ENCODE measurements around the gene TRIM22.
A peak's percentile ranks its signal among the peaks of the same experiment; 100 is the strongest.
"Not testable (repeated sequence)": the region's sequence is repeated elsewhere in the genome, so short reads cannot be mapped to it uniquely, and the experiment has no call there.

The TRIM22 gene

DNA sequence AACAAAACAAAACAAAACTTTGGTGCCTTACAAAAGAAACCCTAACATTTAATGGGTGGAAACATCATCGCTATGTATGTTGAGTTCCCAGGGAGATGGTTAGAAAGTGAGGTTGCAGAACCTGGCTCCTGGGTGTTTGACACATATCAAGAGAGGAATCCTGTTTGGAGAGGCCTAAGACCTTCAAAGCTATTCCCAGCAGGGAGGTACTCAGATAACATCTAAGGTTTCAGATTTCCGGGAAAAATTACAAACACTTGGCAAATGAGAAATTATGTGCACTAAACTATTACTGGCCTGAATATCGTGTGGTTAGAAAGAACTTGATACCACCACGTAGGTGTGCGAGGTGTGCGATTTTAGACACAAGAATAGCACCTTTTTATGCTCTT lies 23.2 kb upstream of the TRIM22 start:
- Histone ChIP-seq H3K4me1 (ENCODE audit: control insufficient read depth, insufficient read depth, low read length, poor library complexity, severe bottlenecking) (no peaks in the 10 kb centered on the region), H3K27me3 (replicated peaks; ENCODE audit: control insufficient read depth, insufficient read depth, low read length, poor library complexity, severe bottlenecking) (no peaks in the 10 kb centered on the region), H3K4me3 (ENCODE audit: insufficient read depth, low read depth, low read length, poor library complexity, severe bottlenecking) (no peak overlapping the region), H3K9me3 (ENCODE audit: control insufficient read depth, low read length) (no peaks in the 10 kb centered on the region), H3K36me3 (ENCODE audit: control insufficient read depth, insufficient read depth, low read length) (peaks cover 42% of the 10 kb centered on the region), H3K27ac (ENCODE audit: insufficient read depth, low read length, poor library complexity, severe bottlenecking) (no peak overlapping the region)
- no peak for DNase-seq

DNA sequence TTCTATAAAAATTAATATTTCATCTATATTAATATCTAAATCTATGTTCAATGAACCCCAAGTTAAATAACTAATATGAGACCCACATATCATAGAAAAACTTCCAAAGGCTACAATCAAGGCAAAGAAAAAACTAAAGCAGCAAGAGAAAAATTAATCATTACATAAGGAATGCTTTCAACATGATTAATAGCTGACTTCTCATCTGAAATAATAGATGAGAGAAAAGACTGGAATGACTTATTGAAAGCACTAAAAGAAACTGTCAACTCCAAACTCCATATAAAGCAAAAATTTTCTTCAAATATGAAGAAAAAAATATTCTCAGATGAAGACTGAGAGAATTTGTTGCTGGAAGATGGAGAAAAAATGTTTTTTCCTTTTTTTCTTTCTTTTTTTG lies 17.8 kb upstream of the TRIM22 start:
- H3K4me3 ChIP-seq (ENCODE audit: insufficient read depth, low read depth, low read length, poor library complexity, severe bottlenecking), result no peak overlapping the region
- peaks cover 18% of the 10 kb centered on the region for H3K36me3 ChIP-seq (ENCODE audit: control insufficient read depth, insufficient read depth, low read length)
- no peak for DNase-seq
- no peaks in the 10 kb centered on the region for H3K4me1 ChIP-seq (ENCODE audit: control insufficient read depth, insufficient read depth, low read length, poor library complexity, severe bottlenecking)
- H3K27me3 ChIP-seq (replicated peaks; ENCODE audit: control insufficient read depth, insufficient read depth, low read length, poor library complexity, severe bottlenecking), result no peaks in the 10 kb centered on the region
- H3K9me3 ChIP-seq (ENCODE audit: control insufficient read depth, low read length), result no peaks in the 10 kb centered on the region
- H3K27ac ChIP-seq (ENCODE audit: insufficient read depth, low read length, poor library complexity, severe bottlenecking), result no peak overlapping the region

DNA sequence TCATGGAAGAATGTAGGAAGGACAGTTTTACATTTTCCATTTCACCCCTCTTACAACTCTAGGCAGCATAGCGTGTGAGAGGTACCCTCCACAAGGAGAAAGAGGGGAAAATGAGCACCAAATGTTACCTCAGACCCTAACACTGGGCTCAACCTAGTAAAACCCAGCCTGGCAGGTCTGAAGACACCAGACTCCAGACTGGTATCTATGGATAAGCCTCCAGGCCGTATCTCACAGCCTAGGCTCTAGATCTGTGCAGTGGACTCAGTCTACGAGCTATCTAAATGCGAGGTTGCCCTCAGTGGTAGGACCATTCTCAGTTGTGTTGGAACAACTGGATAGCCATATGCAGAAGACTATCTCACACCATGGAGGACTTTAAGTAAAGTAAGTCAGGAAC lies 15.2 kb upstream of the TRIM22 start:
- Histone ChIP-seq H3K4me1 (ENCODE audit: control insufficient read depth, insufficient read depth, low read length, poor library complexity, severe bottlenecking) (no peaks in the 10 kb centered on the region), H3K27ac (ENCODE audit: insufficient read depth, low read length, poor library complexity, severe bottlenecking) (no peak overlapping the region), H3K9me3 (ENCODE audit: control insufficient read depth, low read length) (no peaks in the 10 kb centered on the region), H3K36me3 (ENCODE audit: control insufficient read depth, insufficient read depth, low read length) (peaks cover 28% of the 10 kb centered on the region), H3K27me3 (replicated peaks; ENCODE audit: control insufficient read depth, insufficient read depth, low read length, poor library complexity, severe bottlenecking) (no peaks in the 10 kb centered on the region), H3K4me3 (ENCODE audit: insufficient read depth, low read depth, low read length, poor library complexity, severe bottlenecking) (no peak overlapping the region)
- DNase-seq, result no peak

DNA sequence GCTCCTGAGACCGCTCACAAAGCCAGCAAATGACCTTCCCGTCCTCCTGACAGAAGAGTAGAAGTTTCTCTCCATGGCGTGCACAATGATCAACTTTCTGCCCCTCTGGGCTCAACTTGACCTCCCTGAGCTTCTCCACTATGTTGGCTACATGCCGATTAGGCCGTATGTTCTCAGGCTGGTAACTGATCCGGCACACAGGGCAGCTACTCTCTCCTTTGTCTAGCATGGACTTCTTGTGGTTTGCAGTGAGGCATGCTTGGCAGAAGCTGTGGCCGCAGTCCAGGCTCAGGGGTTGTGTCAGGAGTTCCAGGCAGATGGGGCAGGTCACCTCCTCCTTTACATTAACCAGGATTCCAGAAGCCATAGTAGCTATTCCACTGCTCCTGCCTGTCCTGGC lies 9.8 kb upstream of the TRIM22 start:
- Histone ChIP-seq H3K27ac (ENCODE audit: insufficient read depth, low read length, poor library complexity, severe bottlenecking) (no peak overlapping the region), H3K27me3 (replicated peaks; ENCODE audit: control insufficient read depth, insufficient read depth, low read length, poor library complexity, severe bottlenecking) (no peaks in the 10 kb centered on the region), H3K4me3 (ENCODE audit: insufficient read depth, low read depth, low read length, poor library complexity, severe bottlenecking) (no peak overlapping the region), H3K9me3 (ENCODE audit: control insufficient read depth, low read length) (no peaks in the 10 kb centered on the region), H3K4me1 (ENCODE audit: control insufficient read depth, insufficient read depth, low read length, poor library complexity, severe bottlenecking) (no peaks in the 10 kb centered on the region), H3K36me3 (ENCODE audit: control insufficient read depth, insufficient read depth, low read length) (peaks cover 21% of the 10 kb centered on the region)
- DNase-seq, result no peak

DNA sequence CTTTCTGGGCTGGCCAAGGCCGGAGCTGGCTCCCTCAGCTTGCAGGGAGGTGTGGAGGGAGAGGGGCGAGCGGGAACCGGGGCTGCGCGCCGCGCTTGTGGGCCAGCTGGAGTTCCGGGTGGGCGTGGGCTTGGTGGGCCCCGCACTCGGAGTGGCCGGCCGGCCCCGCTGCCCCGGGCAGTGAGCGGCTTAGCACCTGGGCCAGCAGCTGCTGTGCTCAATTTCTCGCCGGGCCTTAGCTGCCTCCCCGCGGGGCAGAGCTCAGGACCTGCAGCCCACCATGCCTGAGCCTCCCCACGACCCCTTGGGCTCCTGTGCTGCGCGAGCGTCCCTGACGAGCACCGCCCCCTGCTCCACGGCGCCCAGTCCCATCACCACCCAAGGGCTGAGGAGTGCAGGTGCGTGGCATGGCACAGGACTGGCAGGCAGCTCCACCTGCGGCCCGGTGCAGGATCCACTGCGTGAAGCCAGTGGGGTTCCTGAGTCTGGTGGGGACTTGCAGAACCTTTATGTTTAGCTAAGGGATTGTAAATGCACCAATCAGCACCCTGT lies 6.6 kb upstream of the TRIM22 start:
- H3K4me1 ChIP-seq (ENCODE audit: control insufficient read depth, insufficient read depth, low read length, poor library complexity, severe bottlenecking); H3K4me3 ChIP-seq (ENCODE audit: insufficient read depth, low read depth, low read length, poor library complexity, severe bottlenecking); H3K27me3 ChIP-seq (replicated peaks; ENCODE audit: control insufficient read depth, insufficient read depth, low read length, poor library complexity, severe bottlenecking); H3K27ac ChIP-seq (ENCODE audit: insufficient read depth, low read length, poor library complexity, severe bottlenecking); DNase-seq; H3K9me3 ChIP-seq (ENCODE audit: control insufficient read depth, low read length): not testable (repeated sequence)
- peaks cover 19% of the 10 kb centered on the region for H3K36me3 ChIP-seq (ENCODE audit: control insufficient read depth, insufficient read depth, low read length)

DNA sequence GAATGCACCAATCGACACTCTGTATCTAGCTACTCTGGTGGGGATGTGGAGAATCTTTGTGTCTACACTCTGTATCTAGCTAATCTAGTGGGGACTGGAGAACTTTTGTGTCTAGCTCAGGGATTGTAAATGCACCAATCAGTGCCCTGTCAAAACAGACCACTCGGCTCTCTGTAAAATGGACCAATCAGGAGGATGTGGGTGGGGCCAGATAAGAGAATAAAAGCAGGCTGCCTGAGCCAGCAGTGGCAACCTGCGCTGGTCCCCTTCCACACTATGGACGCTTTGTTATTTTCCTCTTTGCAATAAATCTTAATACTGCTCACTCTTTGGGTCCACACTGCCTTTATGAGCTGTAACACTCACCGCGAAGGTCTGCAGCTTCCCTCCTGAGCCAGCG lies 6.0 kb upstream of the TRIM22 start:
- peak in 2 of 3 donors; percentile 16 to 28 for DNase-seq
- H3K4me3 ChIP-seq (ENCODE audit: insufficient read depth, low read depth, low read length, poor library complexity, severe bottlenecking), result peak overlapping the region; percentile 84
- H3K4me1 ChIP-seq (ENCODE audit: control insufficient read depth, insufficient read depth, low read length, poor library complexity, severe bottlenecking); H3K27me3 ChIP-seq (replicated peaks; ENCODE audit: control insufficient read depth, insufficient read depth, low read length, poor library complexity, severe bottlenecking); H3K9me3 ChIP-seq (ENCODE audit: control insufficient read depth, low read length): not testable (repeated sequence)
- H3K27ac ChIP-seq (ENCODE audit: insufficient read depth, low read length, poor library complexity, severe bottlenecking), result peak overlapping the region; percentile 90
- H3K36me3 ChIP-seq (ENCODE audit: control insufficient read depth, insufficient read depth, low read length), result peaks cover 12% of the 10 kb centered on the region

DNA sequence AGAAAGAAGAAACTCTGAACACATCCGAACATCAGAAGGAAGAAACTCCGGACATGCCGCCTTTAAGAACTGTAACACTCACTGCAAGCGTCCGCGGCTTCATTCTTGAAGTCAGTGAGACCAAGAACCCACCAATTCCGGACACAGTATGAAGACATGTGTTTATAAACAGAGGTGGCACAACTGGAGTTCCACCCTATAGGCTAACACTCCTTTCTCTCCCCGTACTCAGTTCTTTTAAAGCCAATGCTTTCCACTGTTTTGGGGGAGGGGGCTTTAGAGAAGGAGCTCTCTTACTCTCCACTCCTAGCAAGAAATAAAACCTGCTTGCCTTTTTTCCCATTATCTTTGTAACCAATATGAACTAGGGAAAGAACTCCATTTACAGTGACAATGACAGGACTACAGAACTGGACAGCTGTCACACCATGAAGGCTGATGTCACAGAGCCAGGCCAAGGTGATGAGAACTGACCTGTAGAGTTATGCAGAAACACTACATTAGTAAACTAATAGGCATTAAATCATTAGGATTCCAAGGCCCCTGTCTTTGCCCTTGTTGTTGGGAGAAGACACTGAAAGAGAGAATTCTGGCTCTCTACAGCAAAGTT lies 5.4 kb upstream of the TRIM22 start:
- H3K9me3 ChIP-seq (ENCODE audit: control insufficient read depth, low read length), result no peaks in the 10 kb centered on the region
- peaks cover 8% of the 10 kb centered on the region for H3K36me3 ChIP-seq (ENCODE audit: control insufficient read depth, insufficient read depth, low read length)
- peak overlapping the region; percentile 84 for H3K4me3 ChIP-seq (ENCODE audit: insufficient read depth, low read depth, low read length, poor library complexity, severe bottlenecking)
- peaks cover 9% of the 10 kb centered on the region for H3K4me1 ChIP-seq (ENCODE audit: control insufficient read depth, insufficient read depth, low read length, poor library complexity, severe bottlenecking)
- H3K27ac ChIP-seq (ENCODE audit: insufficient read depth, low read length, poor library complexity, severe bottlenecking), result peak overlapping the region; percentile 90
- H3K27me3 ChIP-seq (replicated peaks; ENCODE audit: control insufficient read depth, insufficient read depth, low read length, poor library complexity, severe bottlenecking), result no peaks in the 10 kb centered on the region
- DNase-seq, result no peak

DNA sequence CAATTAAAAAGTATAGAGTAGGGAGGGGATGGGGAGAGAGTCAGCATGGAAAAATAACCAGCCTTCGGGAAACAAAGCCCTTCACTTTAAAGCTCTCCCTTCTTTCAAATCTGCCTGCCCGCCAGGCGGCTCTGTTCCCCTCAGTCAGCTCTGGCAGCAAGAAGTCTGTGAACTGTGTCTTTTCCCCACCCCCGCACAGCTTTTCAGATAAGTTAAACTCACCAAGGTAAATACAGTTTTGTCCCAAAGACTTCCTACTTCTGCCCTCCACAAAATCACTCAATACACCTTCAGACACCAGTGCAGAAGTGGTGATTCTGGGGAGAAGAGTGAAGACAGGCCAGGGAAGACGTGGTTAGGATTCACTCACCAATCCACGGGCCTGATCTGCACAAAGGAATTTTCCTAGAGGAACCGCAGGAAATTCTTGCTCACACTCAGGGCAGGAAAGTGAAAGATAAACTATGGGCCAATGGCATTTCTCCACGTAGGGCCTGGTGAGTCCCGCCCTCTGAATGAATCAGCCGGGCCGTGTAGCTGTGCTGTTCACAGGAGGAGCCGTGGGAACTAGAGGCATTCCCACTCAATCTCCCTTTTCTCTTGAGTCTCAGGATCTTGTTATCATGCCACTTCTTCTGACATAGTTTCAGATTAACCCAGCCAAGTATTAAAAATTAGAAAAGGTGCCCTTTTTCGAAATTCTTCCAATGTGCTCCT lies 4.8 kb upstream of the TRIM22 start, which contains the start of gene TRIM5:
TRIM5 (minus strand) TSS at position 429 of the 717 bp plus-strand sequence. CDS start 4,897 bp downstream, outside the sequence.
- peak within 1 kb of the TSS; percentile 84 for H3K4me3 ChIP-seq (ENCODE audit: insufficient read depth, low read depth, low read length, poor library complexity, severe bottlenecking)
- DNase-seq, result peak; percentile 67 to 79 (median 68)
- peaks cover 3% of the 10 kb centered on the region for H3K36me3 ChIP-seq (ENCODE audit: control insufficient read depth, insufficient read depth, low read length)
- H3K9me3 ChIP-seq (ENCODE audit: control insufficient read depth, low read length), result no peaks in the 10 kb centered on the region
- peak within 1 kb of the TSS; percentile 90 for H3K27ac ChIP-seq (ENCODE audit: insufficient read depth, low read length, poor library complexity, severe bottlenecking)
- peaks cover 12% of the 10 kb centered on the region for H3K4me1 ChIP-seq (ENCODE audit: control insufficient read depth, insufficient read depth, low read length, poor library complexity, severe bottlenecking)
- no peaks in the 10 kb centered on the region for H3K27me3 ChIP-seq (replicated peaks; ENCODE audit: control insufficient read depth, insufficient read depth, low read length, poor library complexity, severe bottlenecking)

DNA sequence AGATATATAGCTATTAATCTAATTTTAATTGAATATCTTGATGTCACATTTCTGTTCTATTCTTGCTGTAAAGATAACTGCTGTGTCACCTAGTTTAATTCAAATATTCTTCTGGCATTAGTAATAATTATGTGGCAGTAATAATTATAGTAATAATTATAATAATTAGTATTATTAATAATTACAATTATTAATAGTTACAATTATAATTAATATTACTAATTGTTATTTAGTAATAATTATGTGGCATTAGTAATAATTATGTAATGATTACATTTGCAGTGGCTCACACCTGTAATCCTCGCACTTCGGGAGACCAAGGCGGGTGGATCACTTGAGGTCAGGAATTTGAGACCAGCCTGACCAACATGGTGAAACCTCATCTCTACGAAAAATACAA lies 3.2 kb upstream of the TRIM22 start:
- H3K27me3 ChIP-seq (replicated peaks; ENCODE audit: control insufficient read depth, insufficient read depth, low read length, poor library complexity, severe bottlenecking), result no peaks in the 10 kb centered on the region
- no peaks in the 10 kb centered on the region for H3K9me3 ChIP-seq (ENCODE audit: control insufficient read depth, low read length)
- DNase-seq, result no peak
- peaks cover 12% of the 10 kb centered on the region for H3K4me1 ChIP-seq (ENCODE audit: control insufficient read depth, insufficient read depth, low read length, poor library complexity, severe bottlenecking)
- H3K27ac ChIP-seq (ENCODE audit: insufficient read depth, low read length, poor library complexity, severe bottlenecking), result no peak overlapping the region
- H3K36me3 ChIP-seq (ENCODE audit: control insufficient read depth, insufficient read depth, low read length), result no peaks in the 10 kb centered on the region
- no peak overlapping the region for H3K4me3 ChIP-seq (ENCODE audit: insufficient read depth, low read depth, low read length, poor library complexity, severe bottlenecking)

DNA sequence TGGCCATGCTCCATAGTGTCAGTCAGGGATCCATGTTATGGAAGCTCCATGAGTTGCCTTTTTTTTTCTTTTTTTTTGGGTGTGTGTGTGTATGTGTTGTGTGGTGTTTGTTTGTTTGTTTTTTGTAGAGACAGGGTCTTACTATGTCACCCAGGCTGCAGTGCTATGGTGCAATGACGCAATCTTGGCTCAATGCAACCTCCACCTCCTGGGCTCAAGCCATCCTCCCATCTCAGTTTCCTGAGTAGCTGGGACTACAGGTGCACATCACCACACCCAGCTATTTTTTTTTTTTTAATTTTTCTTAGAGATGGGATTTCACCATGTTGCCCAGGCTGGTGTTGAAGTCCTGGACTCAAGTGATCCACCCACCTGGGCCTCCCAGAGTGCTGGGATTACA lies 1.1 kb upstream of the TRIM22 start:
- no peak for DNase-seq
- peaks cover 12% of the 10 kb centered on the region for H3K4me1 ChIP-seq (ENCODE audit: control insufficient read depth, insufficient read depth, low read length, poor library complexity, severe bottlenecking)
- no peak overlapping the region for H3K4me3 ChIP-seq (ENCODE audit: insufficient read depth, low read depth, low read length, poor library complexity, severe bottlenecking)
- no peaks in the 10 kb centered on the region for H3K9me3 ChIP-seq (ENCODE audit: control insufficient read depth, low read length)
- no peaks in the 10 kb centered on the region for H3K36me3 ChIP-seq (ENCODE audit: control insufficient read depth, insufficient read depth, low read length)
- H3K27me3 ChIP-seq (replicated peaks; ENCODE audit: control insufficient read depth, insufficient read depth, low read length, poor library complexity, severe bottlenecking), result no peaks in the 10 kb centered on the region
- peak overlapping the region; percentile 72 for H3K27ac ChIP-seq (ENCODE audit: insufficient read depth, low read length, poor library complexity, severe bottlenecking)

Data from effector memory CD4-positive, alpha-beta T cell (primary cell).